Chondrocyte (in vitro differentiated cells): ENCODE data around the gene SRM. TPM values are rescaled to one million over a fixed set of nuclear protein-coding genes. Genes with fewer than 3 reads are reported as not detected.
"Not testable (repeated sequence)": the region's sequence is repeated elsewhere in the genome, so short reads cannot be mapped to it uniquely, and the experiment has no call there.

Source experiments
- DNase-seq: peaks from one replicate; pipeline ENCODE4 v3.0.0; 2021; ENCODE audit warnings: mixed read lengths, low spot score
- H3K27ac Mint-ChIP-seq: one replicate; pipeline ENCODE4 v1.8.0; 2021; ENCODE audit warnings: mild to moderate bottlenecking, moderate library complexity, mixed read lengths; ENCODE audit not compliant: unreplicated experiment
- H3K27me3 Mint-ChIP-seq: 2 replicates; pipeline ENCODE4 v1.8.0; 2021; ENCODE audit warnings: low read depth, mixed read lengths
- H3K36me3 Mint-ChIP-seq: 2 replicates; pipeline ENCODE4 v1.8.0; 2021; ENCODE audit warnings: low read depth, mixed read lengths
- H3K4me1 Mint-ChIP-seq: 2 replicates; pipeline ENCODE4 v1.8.0; 2021; ENCODE audit warnings: low read depth, mild to moderate bottlenecking, mixed read lengths
- H3K4me3 Mint-ChIP-seq: one replicate; pipeline ENCODE4 v1.8.0; 2021; ENCODE audit warnings: mild to moderate bottlenecking, moderate library complexity, mixed read lengths; ENCODE audit not compliant: unreplicated experiment
- H3K9me3 Mint-ChIP-seq: 2 replicates; pipeline ENCODE4 v1.8.0; 2021; ENCODE audit warnings: low read depth, mixed read lengths
- CTCF ChIP-seq: fragments of 200-600 bp; sonication (generic); IDR thresholded peaks from 2 replicates; pipeline ENCODE4 v1.5.0; 2021; ENCODE audit warnings: antibody characterized with exemption, mild to moderate bottlenecking, moderate library complexity
- total RNA-seq: library from RNA; stranded (reverse); gene quantifications from 3 replicates; pipeline ENCODE4 v1.2.1, GENCODE V29; 2021

The SRM gene
- total RNA-seq, 1 donor from 2014 or later: 141 TPM

GRCh38 chr1:11100149-11100493 is 40.3 kb upstream of the SRM start:
- Mint-ChIP-seq H3K36me3 (peaks cover 4% of the 10 kb centered on the region), H3K27ac (peak overlapping the region; percentile 95), H3K27me3 (no peaks in the 10 kb centered on the region), H3K4me3 (peak overlapping the region; percentile 86), H3K4me1 (peaks cover 15% of the 10 kb centered on the region), H3K9me3 (no peaks in the 10 kb centered on the region)
- no peak for TF ChIP-seq CTCF
- no peak for DNase-seq

- Mint-ChIP-seq H3K4me1 (peaks cover 15% of the 10 kb centered on the region), H3K4me3 (peak within 1 kb of the TSS; percentile 86), H3K9me3 (no peaks in the 10 kb centered on the region), H3K27ac (peak within 1 kb of the TSS; percentile 95), H3K27me3 (no peaks in the 10 kb centered on the region), H3K36me3 (peaks cover 4% of the 10 kb centered on the region)
- no peak for TF ChIP-seq CTCF
- peak; percentile 97 for DNase-seq
These were observed 39.7 kb upstream of the SRM start, which contains the start of gene EXOSC10 for GRCh38 chr1:11099310-11100148. Gene EXOSC10 (minus strand): TSS chr1:11099869. CDS start chr1:11099831, 38 bp downstream.

- TF ChIP-seq CTCF: no peak
- peak overlapping the region; percentile 86 for H3K4me3 Mint-ChIP-seq
- H3K4me1 Mint-ChIP-seq: peaks cover 15% of the 10 kb centered on the region
- H3K27ac Mint-ChIP-seq: peak overlapping the region; percentile 95
- no peaks in the 10 kb centered on the region for H3K27me3 Mint-ChIP-seq
- no peaks in the 10 kb centered on the region for H3K9me3 Mint-ChIP-seq
- H3K36me3 Mint-ChIP-seq: peaks cover 4% of the 10 kb centered on the region
- DNase-seq: no peak
These were observed 39.1 kb upstream of the SRM start for GRCh38 chr1:11098931-11099309.

- not testable (repeated sequence) for DNase-seq, H3K9me3 Mint-ChIP-seq, H3K4me3 Mint-ChIP-seq, H3K4me1 Mint-ChIP-seq, H3K27me3 Mint-ChIP-seq, H3K27ac Mint-ChIP-seq
- peaks cover 27% of the 10 kb centered on the region for H3K36me3 Mint-ChIP-seq
These were observed 24.0 kb upstream of the SRM start for GRCh38 chr1:11083784-11084183.

GRCh38 chr1:11080931-11081330 is 21.1 kb upstream of the SRM start:
- H3K9me3 Mint-ChIP-seq: no peaks in the 10 kb centered on the region
- no peak overlapping the region for H3K4me3 Mint-ChIP-seq
- DNase-seq: no peak
- H3K36me3 Mint-ChIP-seq: peaks cover 27% of the 10 kb centered on the region
- TF ChIP-seq CTCF: no peak
- peaks cover 4% of the 10 kb centered on the region for H3K4me1 Mint-ChIP-seq
- no peaks in the 10 kb centered on the region for H3K27me3 Mint-ChIP-seq
- H3K27ac Mint-ChIP-seq: no peak overlapping the region

- DNase-seq: no peak
- Mint-ChIP-seq H3K4me1 (peaks cover 4% of the 10 kb centered on the region), H3K4me3 (no peak overlapping the region), H3K9me3 (no peaks in the 10 kb centered on the region), H3K27ac (no peak overlapping the region), H3K36me3 (peaks cover 29% of the 10 kb centered on the region), H3K27me3 (no peaks in the 10 kb centered on the region)
- TF ChIP-seq CTCF: no peak
These were observed 18.8 kb upstream of the SRM start for GRCh38 chr1:11078631-11079030.

GRCh38 chr1:11073398-11073797 is 13.6 kb upstream of the SRM start:
- not testable (repeated sequence) for DNase-seq, H3K27me3 Mint-ChIP-seq, H3K27ac Mint-ChIP-seq, H3K4me3 Mint-ChIP-seq, H3K4me1 Mint-ChIP-seq, H3K9me3 Mint-ChIP-seq
- peaks cover 45% of the 10 kb centered on the region for H3K36me3 Mint-ChIP-seq
